GM12801 (cell line): ENCODE data around the gene ACTR3C.

Experiments used
- CTCF ChIP-seq: IDR thresholded peaks from one replicate; pipeline ENCODE4 v1.5.1; 2011; ENCODE audit warnings: control low read depth; ENCODE audit not compliant: insufficient read length; ENCODE audit errors: extremely low read depth

ACTR3C gene

GRCh38 chr7:150322833-150323681, at the start of gene ACTR3C, which contains the start of gene LRRC61:
Gene ACTR3C, minus strand, starts transcription at chr7:150323545. Its CDS starts 28,249 bp downstream, at chr7:150295296.
Gene LRRC61, plus strand, starts transcription at chr7:150323355. Its CDS starts 13,507 bp downstream, at chr7:150336862.
- TF ChIP-seq CTCF = no peak

- TF ChIP-seq CTCF = no peak
Measured at GRCh38 chr7:150372271-150373048, 49.1 kb upstream of the ACTR3C start.

- no peak for TF ChIP-seq CTCF
Measured at GRCh38 chr7:150371996-150372270, 48.6 kb upstream of the ACTR3C start.

GRCh38 chr7:150371131-150371995, 48.0 kb upstream of the ACTR3C start:
- no peak for TF ChIP-seq CTCF

- TF ChIP-seq CTCF = no peak
Measured at GRCh38 chr7:150370612-150371071, 47.3 kb upstream of the ACTR3C start.

- no peak for TF ChIP-seq CTCF
Measured at GRCh38 chr7:150369748-150370501, 46.6 kb upstream of the ACTR3C start.
